K562 (cell line): ENCODE results near the gene GABARAPL2. TPM values are rescaled to one million over a fixed set of nuclear protein-coding genes. Genes with fewer than 3 reads are reported as not detected.

Experiments
- ATAC-seq: fragments of 200-7000 bp; cut with Tn5 transposase; 3 replicates; pipeline ENCODE4 v1.9.1; 2020; ENCODE audit warnings: moderate library complexity
- BruUV-seq: library from RNA; stranded (reverse); fragments of 400-500 nt; replicated peaks from 2 replicates; lab custom pipeline; 2021; lab: Mats Ljungman, UMichigan
- CTCF ChIA-PET: fragments of 300-600 bp; formaldehyde crosslinking; extraction: SDS; loops from one replicate; lab custom pipeline; 2021; ENCODE audit warnings: low intra/inter-chr PET ratio; lab: Yijun Ruan, JAX
- POLR2A ChIA-PET: fragments of 300-600, 350-650 bp; sonication (Branson Sonifier 250); formaldehyde crosslinking; extraction: SDS; loops from one replicate; lab custom pipeline; 2021; ENCODE audit warnings: antibody characterized with exemption, inconsistent platforms; lab: Yijun Ruan, JAX
- DNase-seq, 4 experiments: peaks; one replicate each; pipeline versions ENCODE4 v3.0.0 to v3.0.0-alpha.2; 2011 to 2018; ENCODE audit warnings: low spot score in 3 of 4, mixed read lengths in 3 of 4; ENCODE audit errors: extremely low read depth in 1 of 4
- FAIRE-seq: peaks from 2 replicates; lab custom pipeline; 2011; peaks lifted over from hg19 to GRCh38; lab: Jason Lieb, UNC
- H2AFZ ChIP-seq: 2 replicates; pipeline ENCODE4 v1.6.0; 2011; ENCODE audit warnings: low read depth, low read length, control low read depth, inconsistent platforms
- H3K27ac ChIP-seq: fragments of 200-600 bp; 3 replicates; pipeline ENCODE4 v1.8.0; 2011; ENCODE audit warnings: low read depth, mild to moderate bottlenecking, control low read depth, inconsistent platforms, low read length, moderate library complexity, mixed read lengths; ENCODE audit errors: extremely low read depth
- H3K27me3 ChIP-seq, 2 experiments: fragments of 300-600 bp in 1 of 2; 2 replicates in 1 of 2; 3 replicates in 1 of 2; pipeline versions ENCODE4 v1.6.0 to v1.8.0; 2011; ENCODE audit warnings: inconsistent platforms in 2 of 2, low read length in 2 of 2, mild to moderate bottlenecking in 1 of 2, mixed read lengths in 1 of 2, moderate library complexity in 1 of 2; ENCODE audit not compliant: control insufficient read depth in 2 of 2, insufficient read depth in 2 of 2
- H3K36me3 ChIP-seq: fragments of 300-600 bp; 3 replicates; pipeline ENCODE4 v1.8.0; 2011; ENCODE audit warnings: mild to moderate bottlenecking, low read length, inconsistent platforms; ENCODE audit not compliant: control insufficient read depth, insufficient read depth
- H3K4me1 ChIP-seq, 2 experiments: fragments of 200-600 bp in 1 of 2; replicated peaks in 1 of 2; 2 replicates in 1 of 2; 3 replicates in 1 of 2; pipeline versions ENCODE4 v1.5.1 to v1.8.0; 2011; ENCODE audit warnings: inconsistent platforms in 2 of 2, low read length in 2 of 2, mild to moderate bottlenecking in 1 of 2, mixed read lengths in 1 of 2, moderate library complexity in 1 of 2; ENCODE audit not compliant: control insufficient read depth in 2 of 2, insufficient read depth in 2 of 2
- H3K4me2 ChIP-seq: 2 replicates; pipeline ENCODE4 v1.6.1; 2011; ENCODE audit warnings: low read length, control low read depth, inconsistent platforms, mixed read lengths; ENCODE audit not compliant: insufficient read depth
- H3K4me3 ChIP-seq: fragments of 200-600 bp; sonication (generic), shearing (Covaris generic); 2 replicates; pipeline ENCODE4 v1.5.1; 2016; ENCODE audit warnings: control low read depth, inconsistent platforms
- H3K79me2 ChIP-seq: fragments of 200-600 bp; 3 replicates; pipeline ENCODE4 v1.8.0; 2011; ENCODE audit warnings: low read length, inconsistent platforms; ENCODE audit not compliant: control insufficient read depth, insufficient read depth
- H3K9ac ChIP-seq, 2 experiments: 2 replicates each; pipeline versions ENCODE4 v1.6.0 to v1.6.1; 2011; ENCODE audit warnings: low read depth in 2 of 2, low read length in 2 of 2, control low read depth in 1 of 2, inconsistent platforms in 1 of 2, mild to moderate bottlenecking in 1 of 2, mixed read lengths in 1 of 2; ENCODE audit not compliant: insufficient read depth in 1 of 2
- H3K9me1 ChIP-seq: one replicate; pipeline ENCODE4 v1.6.0; 2011; ENCODE audit warnings: inconsistent platforms, mild to moderate bottlenecking, low read length, moderate library complexity; ENCODE audit not compliant: control insufficient read depth, insufficient read depth
- H3K9me3 ChIP-seq: replicated peaks from 2 replicates; pipeline ENCODE4 v1.5.1; 2011; ENCODE audit warnings: low read depth, low read length, inconsistent platforms; ENCODE audit not compliant: control insufficient read depth, insufficient read depth
- H4K20me1 ChIP-seq: replicated peaks from 2 replicates; pipeline ENCODE4 v1.6.1; 2011; ENCODE audit warnings: low read length, inconsistent platforms, mixed read lengths; ENCODE audit not compliant: control insufficient read depth, insufficient read depth
- CCAR2 ChIP-seq: fragments of 200-400 bp; formaldehyde crosslinking; IDR thresholded peaks from 2 replicates; pipeline ENCODE4 v1.6.1; 2017; ENCODE audit warnings: mild to moderate bottlenecking, low read depth, low read length
- CREB1 ChIP-seq, 2 experiments: sonication (generic) in 1 of 2; formaldehyde crosslinking in 1 of 2; IDR thresholded peaks; 2 replicates each; pipeline versions ENCODE4 v1.6.1 to v1.8.0; 2012 to 2022; ENCODE audit warnings: inconsistent platforms in 1 of 2, mild to moderate bottlenecking in 1 of 2, missing genetic modification reagents in 1 of 2, moderate library complexity in 1 of 2
- DNMT1 ChIP-seq: fragments of 450-650 bp; IDR thresholded peaks from 2 replicates; pipeline ENCODE4 v1.6.1; 2016; ENCODE audit warnings: antibody characterized with exemption, mild to moderate bottlenecking
- ILF3 ChIP-seq: fragments of 450-650 bp; IDR thresholded peaks from 2 replicates; pipeline ENCODE4 v1.6.1; 2018; ENCODE audit warnings: antibody characterized with exemption, mild to moderate bottlenecking, moderate library complexity, borderline replicate concordance
- STAG1 ChIP-seq: sonication (generic); formaldehyde crosslinking; IDR thresholded peaks from 2 replicates; pipeline ENCODE4 v1.5.0; 2020; ENCODE audit warnings: missing genetic modification reagents, borderline replicate concordance
- ZFP30 ChIP-seq: fragments of 250-450 bp; sonication (Bioruptor Pico); IDR thresholded peaks from 2 replicates; pipeline ENCODE4 v1.8.0; 2022; ENCODE audit warnings: moderate library complexity, mild to moderate bottlenecking, inconsistent platforms, borderline replicate concordance
- ZNF175 ChIP-seq: fragments of 200-800 bp; sonication (Bioruptor generic); IDR thresholded peaks from 2 replicates; pipeline ENCODE4 v1.6.1; 2016; ENCODE audit warnings: low read depth, mild to moderate bottlenecking, missing genetic modification characterization, missing compliant biosample characterization
- ZNF589 ChIP-seq: fragments of 200-800 bp; sonication (Bioruptor generic); IDR thresholded peaks from 2 replicates; pipeline ENCODE4 v1.6.1; 2016; ENCODE audit warnings: low read depth, missing genetic modification characterization, missing compliant biosample characterization
- ZNF77 ChIP-seq: fragments of 250-450 bp; sonication (Bioruptor Pico); IDR thresholded peaks from 2 replicates; pipeline ENCODE4 v1.5.0; 2020
- WGBS: fragments of 100-300 bp; shearing (Covaris generic); methylation state at CpG from one replicate; pipeline ENCODE4 v1.1.6; 2016; ENCODE audit warnings: low coverage, mixed read lengths; ENCODE audit not compliant: insufficient coverage; ENCODE audit errors: missing lambda C conversion rate; 5-methylcytosine and 5-hydroxymethylcytosine counted together
- in situ Hi-C: fragments of 300-500 bp; cut with MboI; formaldehyde crosslinking; loops from 4 replicates; pipeline ENCODE4 v1.15.0; 2018; ENCODE audit warnings: inconsistent platforms, mixed read lengths
- intact Hi-C: fragments of 100-400 bp; cut with micrococcal nuclease; formaldehyde crosslinking; loops from 2 replicates; pipeline ENCODE4 v1.14.2; 2022
- polyA plus RNA-seq, 8 experiments: library from polyadenylated mRNA; depleted of rRNA in 4 of 8; stranded (reverse) in 5 of 8; unstranded in 3 of 8; fragments of >200 nt; fragmentation: Nextera tagmentation in 2 of 8; fragmentation: Illumina TruSeq in 1 of 8; extraction: Ambion mirVana in 2 of 8; extraction: Trizol in 1 of 8; gene quantifications; 2 replicates each; pipeline versions ENCODE4 v1.2.1 to v1.2.3, GENCODE V29; 2011 to 2014; ENCODE audit warnings: inconsistent platforms in 1 of 8, missing spikeins in 1 of 8
- total RNA-seq, 7 experiments: library from RNA; depleted of rRNA in 6 of 7; stranded (reverse); fragments of >200 nt in 6 of 7; fragmentation: Illumina TruSeq in 2 of 7; extraction: Trizol in 2 of 7; gene quantifications; 2 replicates each; pipeline versions ENCODE4 v1.2.1 to v1.2.3, GENCODE V29; 2011 to 2021; ENCODE audit warnings: low replicate concordance in 1 of 7

Gene GABARAPL2
- total and polyA plus RNA-seq, 9 of the 15 experiments (the other 6 are each of a cell fraction or from before 2014, with no cell fraction given) = 42.1 to 288 (median 91.8) TPM

DNA sequence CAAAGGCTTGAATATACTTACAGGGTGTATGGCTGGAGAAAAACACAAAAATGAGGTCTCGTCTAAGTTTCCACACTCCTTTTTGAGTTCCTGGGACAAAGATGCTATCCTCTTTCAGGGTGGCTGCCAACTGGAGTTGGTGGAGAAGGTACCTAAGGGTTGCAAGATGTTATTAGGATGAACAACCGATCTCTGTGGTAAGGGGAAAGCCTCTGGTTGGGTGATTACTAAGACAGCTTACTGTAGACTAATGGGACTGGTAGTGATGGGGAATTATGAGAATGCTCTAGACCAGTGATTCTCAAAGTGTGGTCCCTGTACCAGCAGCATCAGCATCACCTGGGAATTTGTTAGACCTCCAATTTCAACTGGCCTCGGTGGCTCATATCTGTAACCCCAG, 50.9 kb downstream of the GABARAPL2 start:
- ATAC-seq (no peak), FAIRE-seq (no peak), DNase-seq (no peak)
- Histone ChIP-seq H2AFZ (no peak overlapping the region), H3K4me3 (no peak overlapping the region), H3K4me2 (no peak overlapping the region), H3K4me1 (peaks cover 14 to 20% of the 10 kb centered on the region in 2 experiments), H3K9me1 (no peaks in the 10 kb centered on the region), H3K9me3 (no peaks in the 10 kb centered on the region), H3K36me3 (peaks cover 51% of the 10 kb centered on the region), H4K20me1 (no peaks in the 10 kb centered on the region), H3K27me3 (no peaks in the 10 kb centered on the region), H3K79me2 (peaks cover 5% of the 10 kb centered on the region), H3K27ac (no peak overlapping the region), H3K9ac (no peak overlapping the region)
- no peak for TF ChIP-seq ZNF77
- no peak for TF ChIP-seq ZFP30 (CRISPR knock-in tag)
- no peak for TF ChIP-seq ILF3
- TF ChIP-seq CCAR2 = no peak
- no peak for TF ChIP-seq ZNF589
- no peak for TF ChIP-seq DNMT1
- no peak for TF ChIP-seq CREB1 (IDR thresholded peaks at IDR 0.05)
- TF ChIP-seq CREB1 (CRISPR knock-in tag; IDR thresholded peaks at IDR 0.05) = no peak
- no peak for TF ChIP-seq STAG1 (CRISPR knock-in tag)
- TF ChIP-seq ZNF175 (CRISPR knock-in tag) = no peak
- ChIA-PET POLR2A (no interaction called here), CTCF (no interaction called here)
- in situ Hi-C loops (no loop called here), intact Hi-C loops (no loop called here)
- no TSS peak for BruUV-seq
- 82% methylated on average over 3 of the region's 3 CpGs for WGBS
